HepG2 (cell line): ENCODE measurements around the gene SRSF7. TPM values are rescaled to one million over a fixed set of nuclear protein-coding genes. Genes with fewer than 3 reads are reported as not detected.

ENCODE experiments used
- BORCS8-MEF2B ChIP-seq: sonication (generic); formaldehyde crosslinking; IDR thresholded peaks from 2 replicates; pipeline ENCODE4 v1.8.0; 2022; ENCODE audit warnings: mild to moderate bottlenecking, missing genetic modification reagents
- CEBPG ChIP-seq: IDR thresholded peaks from 2 replicates; pipeline ENCODE4 v1.6.1; 2016
- CREB1 ChIP-seq, 2 experiments: fragments of 450-650 bp in 1 of 2; IDR thresholded peaks; 2 replicates each; pipeline ENCODE4 v1.6.1; 2016 to 2017; ENCODE audit warnings: control low read depth in 1 of 2, mild to moderate bottlenecking in 1 of 2, missing compliant biosample characterization in 1 of 2, missing genetic modification characterization in 1 of 2
- ETV6 ChIP-seq: sonication (generic); formaldehyde crosslinking; conservative IDR thresholded peaks from 2 replicates; pipeline ENCODE4 v1.4.0; 2020; ENCODE audit warnings: missing genetic modification reagents
- GLMP ChIP-seq: sonication (generic); formaldehyde crosslinking; IDR thresholded peaks from 2 replicates; pipeline ENCODE4 v1.9.0; 2021; ENCODE audit warnings: missing genetic modification reagents, mild to moderate bottlenecking, borderline replicate concordance
- HMGXB3 ChIP-seq: sonication (generic); formaldehyde crosslinking; IDR thresholded peaks from 2 replicates; pipeline ENCODE4 v1.4.0; 2020; ENCODE audit warnings: missing genetic modification reagents, borderline replicate concordance
- RBAK ChIP-seq: sonication (generic); formaldehyde crosslinking; IDR thresholded peaks from 2 replicates; pipeline ENCODE4 v1.5.1; 2020; ENCODE audit warnings: mild to moderate bottlenecking, missing genetic modification reagents
- RNF219 ChIP-seq: sonication (generic); formaldehyde crosslinking; IDR thresholded peaks from 2 replicates; pipeline ENCODE4 v1.5.0; 2020; ENCODE audit warnings: mild to moderate bottlenecking, missing genetic modification reagents
- ZFP36L2 ChIP-seq: sonication (generic); formaldehyde crosslinking; IDR thresholded peaks from 2 replicates; pipeline ENCODE4 v1.4.0; 2020; ENCODE audit warnings: missing genetic modification reagents
- ZNF317 ChIP-seq: sonication (generic); formaldehyde crosslinking; IDR thresholded peaks from 2 replicates; pipeline ENCODE4 v1.5.0; 2020; ENCODE audit warnings: mild to moderate bottlenecking, missing genetic modification reagents
- ZNF430 ChIP-seq: sonication (generic); formaldehyde crosslinking; IDR thresholded peaks from 2 replicates; pipeline ENCODE4 v1.9.0; 2021; ENCODE audit warnings: mild to moderate bottlenecking, missing genetic modification reagents
- ZXDC ChIP-seq: sonication (generic); formaldehyde crosslinking; IDR thresholded peaks from 2 replicates; pipeline ENCODE4 v1.5.0; 2020; ENCODE audit warnings: mild to moderate bottlenecking, missing genetic modification reagents
- polyA plus RNA-seq, 8 experiments: library from polyadenylated mRNA; depleted of rRNA in 3 of 8; stranded (reverse) in 7 of 8; unstranded in 1 of 8; fragments of >200 nt; fragmentation: Illumina TruSeq in 4 of 8; extraction: Trizol in 4 of 8; gene quantifications; 2 replicates each; pipeline versions ENCODE4 v1.2.1 to v1.2.3, GENCODE V29; 2011 to 2016; ENCODE audit warnings: low read depth in 4 of 8, missing spikeins in 1 of 8, mixed read lengths in 1 of 8; ENCODE audit not compliant: insufficient read depth in 1 of 8
- total RNA-seq, 5 experiments: library from RNA; depleted of rRNA; stranded (reverse); fragments of >200 nt; fragmentation: Illumina TruSeq; extraction: Trizol; gene quantifications; 2 replicates each; pipeline ENCODE4 v1.2.3, GENCODE V29; 2016; ENCODE audit warnings: low read depth in 1 of 5
- TF ChIP-seq, protein P1 (sequence below): sonication (generic); formaldehyde crosslinking; IDR thresholded peaks from 2 replicates; pipeline ENCODE4 v1.8.1; 2023; ENCODE audit warnings: mild to moderate bottlenecking, missing genetic modification reagents
- TF ChIP-seq, protein P2 (sequence below): IDR thresholded peaks from 2 replicates; pipeline ENCODE4 v1.6.1; 2016; ENCODE audit warnings: low read depth, borderline replicate concordance

The SRSF7 gene
- total and polyA plus RNA-seq, 2 of the 13 experiments (the other 11 are each of a cell fraction or from before 2014, with no cell fraction given): 172 to 275 TPM

GRCh38 chr2:38775097-38775920, 24.1 kb upstream of the SRSF7 start (continued):
- TF ChIP-seq BORCS8-MEF2B (CRISPR knock-in tag) (no peak), RNF219 (CRISPR knock-in tag) (no peak), HMGXB3 (CRISPR knock-in tag) (no peak), ZNF430 (CRISPR knock-in tag) (no peak), GLMP (CRISPR knock-in tag) (no peak), RBAK (no peak), ZNF317 (CRISPR knock-in tag) (no peak), ETV6 (CRISPR knock-in tag) (no peak), CREB1 (IDR thresholded peaks at IDR 0.05) (no peak), CREB1 (CRISPR knock-in tag; IDR thresholded peaks at IDR 0.05) (no peak), ZXDC (CRISPR knock-in tag) (no peak), ZFP36L2 (CRISPR knock-in tag) (no peak), CEBPG (no peak)
- TF ChIP-seq, protein P1, sequence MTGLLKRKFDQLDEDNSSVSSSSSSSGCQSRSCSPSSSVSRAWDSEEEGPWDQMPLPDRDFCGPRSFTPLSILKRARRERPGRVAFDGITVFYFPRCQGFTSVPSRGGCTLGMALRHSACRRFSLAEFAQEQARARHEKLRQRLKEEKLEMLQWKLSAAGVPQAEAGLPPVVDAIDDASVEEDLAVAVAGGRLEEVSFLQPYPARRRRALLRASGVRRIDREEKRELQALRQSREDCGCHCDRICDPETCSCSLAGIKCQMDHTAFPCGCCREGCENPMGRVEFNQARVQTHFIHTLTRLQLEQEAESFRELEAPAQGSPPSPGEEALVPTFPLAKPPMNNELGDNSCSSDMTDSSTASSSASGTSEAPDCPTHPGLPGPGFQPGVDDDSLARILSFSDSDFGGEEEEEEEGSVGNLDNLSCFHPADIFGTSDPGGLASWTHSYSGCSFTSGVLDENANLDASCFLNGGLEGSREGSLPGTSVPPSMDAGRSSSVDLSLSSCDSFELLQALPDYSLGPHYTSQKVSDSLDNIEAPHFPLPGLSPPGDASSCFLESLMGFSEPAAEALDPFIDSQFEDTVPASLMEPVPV (CRISPR knock-in tag): no peak
- TF ChIP-seq, protein P2, sequence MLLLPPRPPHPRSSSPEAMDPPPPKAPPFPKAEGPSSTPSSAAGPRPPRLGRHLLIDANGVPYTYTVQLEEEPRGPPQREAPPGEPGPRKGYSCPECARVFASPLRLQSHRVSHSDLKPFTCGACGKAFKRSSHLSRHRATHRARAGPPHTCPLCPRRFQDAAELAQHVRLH (CRISPR knock-in tag): 0 out of 2 replicates have a peak, but pooled peaks have one; percentile 10
